Dedifferentiated amniotic fluid mesenchymal stem cell (primary cell): ENCODE measurements around the gene SOX6.
A peak's percentile ranks its signal among the peaks of the same experiment; 100 is the strongest.

ENCODE experiments used
- DNase-seq: peaks from one replicate; pipeline ENCODE4 v3.0.0-alpha.2; 2016; ENCODE audit errors: extremely low spot score

The SOX6 gene

GRCh38 chr11:16001044-16001568 lies 355.2 kb downstream of the SOX6 start:
- DNase-seq: no peak

- DNase-seq: peak; percentile 49
Measured at GRCh38 chr11:16000065-16000464, 356.3 kb downstream of the SOX6 start.

- no peak for DNase-seq
Measured at GRCh38 chr11:15993345-15993744, 363.0 kb downstream of the SOX6 start.

DNA sequence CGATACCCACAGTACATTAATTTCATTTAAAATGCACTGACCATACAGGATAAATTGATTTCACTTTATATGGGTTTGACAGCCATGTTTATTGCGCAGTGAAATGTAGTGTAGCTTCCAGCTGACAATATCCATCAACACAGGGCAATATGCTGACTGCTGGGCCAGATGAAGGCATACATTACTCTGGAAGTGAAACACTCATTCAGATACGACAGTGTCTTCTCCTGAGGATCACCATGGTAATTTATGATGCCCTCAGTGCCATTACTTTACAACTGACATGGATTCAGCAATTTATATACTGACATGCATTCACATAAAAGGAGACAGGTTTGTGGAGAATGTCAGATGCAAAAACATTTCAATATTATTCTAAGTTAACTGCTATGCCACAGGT lies 365.1 kb downstream of the SOX6 start:
- no peak for DNase-seq

DNA sequence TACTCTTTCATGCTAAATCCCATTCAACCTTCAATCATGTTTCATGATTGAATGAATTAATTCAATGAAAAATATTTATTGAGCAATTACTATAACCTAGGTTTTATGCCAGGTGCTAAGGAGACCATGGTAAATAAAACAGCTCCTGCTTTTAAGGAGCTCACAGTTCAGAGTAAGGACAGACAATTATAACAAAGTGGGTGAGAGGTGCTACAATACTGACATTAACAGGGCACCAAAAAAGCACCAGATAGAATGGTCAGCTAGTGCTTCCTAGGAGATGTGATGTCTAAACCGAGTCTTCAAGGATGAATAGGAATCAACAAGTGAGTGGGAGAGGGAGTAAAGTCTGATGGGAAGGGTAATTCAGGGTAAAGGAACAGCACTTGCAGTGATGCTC lies 366.7 kb downstream of the SOX6 start:
- DNase-seq: no peak

- no peak for DNase-seq
Measured at GRCh38 chr11:15988693-15989231, 367.6 kb downstream of the SOX6 start.

DNA sequence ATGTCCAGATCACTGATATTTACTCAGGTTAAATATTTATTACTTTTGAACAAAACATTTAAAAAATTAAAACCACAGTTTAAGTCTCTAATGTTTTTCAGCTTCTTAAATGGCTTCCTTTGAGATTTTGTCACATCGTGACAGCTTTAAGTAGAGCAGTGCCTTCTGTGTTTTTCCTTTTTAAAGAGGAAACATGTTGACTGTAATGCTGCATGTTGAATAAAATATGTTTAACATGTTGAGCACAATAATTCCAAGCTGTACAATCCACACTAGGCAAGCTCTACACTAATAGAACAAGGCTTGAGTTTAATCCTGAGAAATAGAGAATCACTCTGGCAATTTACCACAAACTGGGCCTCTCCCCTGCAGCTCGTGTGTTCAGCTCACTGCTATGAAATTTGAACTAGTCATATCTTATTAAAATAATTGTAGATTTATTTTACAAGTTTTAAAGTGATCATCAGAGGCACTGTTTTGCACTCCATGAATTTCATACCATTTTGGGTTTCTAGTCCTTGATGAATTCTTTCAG lies 368.3 kb downstream of the SOX6 start:
- DNase-seq: no peak

DNA sequence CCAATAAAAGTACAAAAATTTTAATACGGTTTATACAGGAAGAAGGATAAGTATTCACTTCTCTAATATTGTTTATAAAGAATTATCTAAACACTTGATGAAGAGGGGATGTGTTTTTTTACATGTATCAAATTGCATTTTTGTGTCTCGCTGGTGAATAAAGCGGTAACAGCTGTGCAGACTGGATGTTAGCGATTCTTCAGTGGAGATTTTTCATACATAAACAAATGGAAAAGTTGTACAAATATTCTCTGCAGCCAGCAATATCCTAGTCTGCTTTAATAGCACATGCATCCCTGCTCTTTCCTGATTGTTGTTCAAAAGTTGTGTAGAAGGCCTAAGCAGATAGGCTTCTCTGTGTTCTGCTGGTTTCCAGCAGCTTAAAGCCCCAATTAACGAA lies 369.3 kb downstream of the SOX6 start:
- DNase-seq: no peak

DNA sequence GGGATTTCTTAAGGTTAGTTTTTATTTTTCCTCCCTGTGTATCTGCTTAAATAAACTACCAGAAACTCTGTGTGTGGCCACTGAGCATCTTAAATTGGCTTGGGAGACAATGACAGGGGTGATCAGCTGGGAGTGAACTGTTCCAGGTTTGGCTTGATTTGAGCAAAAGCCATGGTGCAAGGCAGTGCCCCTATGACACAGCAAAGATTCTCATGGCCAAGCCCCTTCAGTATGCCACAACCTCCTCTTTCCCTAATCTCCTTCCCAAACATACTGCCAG lies 370.5 kb downstream of the SOX6 start:
- DNase-seq: no peak

DNA sequence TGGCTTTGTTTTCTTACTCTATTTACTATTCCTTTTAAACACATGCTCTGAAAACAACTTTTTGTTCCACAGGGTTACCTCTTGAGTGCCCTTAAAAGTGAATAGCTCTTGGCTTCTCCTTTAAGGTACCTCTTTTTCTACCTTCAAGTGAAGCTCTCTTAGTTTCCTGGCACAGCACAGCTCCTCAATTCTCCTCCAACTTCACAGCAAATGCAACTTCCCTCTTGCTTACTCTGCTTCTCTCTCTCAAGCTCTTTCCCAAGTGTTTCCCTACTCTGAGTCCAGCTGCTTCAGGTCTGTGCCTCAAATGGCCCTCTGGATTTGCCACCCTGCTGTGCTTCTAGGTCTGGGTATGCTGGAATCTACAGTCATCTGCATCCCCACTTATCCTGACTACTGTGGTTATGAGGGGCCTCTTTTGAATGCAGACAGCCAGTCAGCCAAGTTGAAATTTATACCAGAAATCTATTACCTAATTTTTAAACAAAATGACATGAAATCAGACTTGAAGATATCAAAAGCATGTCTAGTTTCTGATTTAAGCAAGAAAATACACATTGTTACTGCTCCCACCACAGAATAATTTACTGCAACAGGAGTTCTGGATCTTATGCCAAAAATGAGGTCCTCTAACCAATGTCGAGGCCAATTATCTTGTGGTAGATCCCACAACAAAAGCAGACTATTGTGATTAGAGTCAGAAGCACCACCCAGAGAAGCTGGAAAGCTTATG lies 371.1 kb downstream of the SOX6 start:
- DNase-seq: no peak

GRCh38 chr11:15981292-15981691 lies 375.1 kb downstream of the SOX6 start:
- no peak for DNase-seq

DNA sequence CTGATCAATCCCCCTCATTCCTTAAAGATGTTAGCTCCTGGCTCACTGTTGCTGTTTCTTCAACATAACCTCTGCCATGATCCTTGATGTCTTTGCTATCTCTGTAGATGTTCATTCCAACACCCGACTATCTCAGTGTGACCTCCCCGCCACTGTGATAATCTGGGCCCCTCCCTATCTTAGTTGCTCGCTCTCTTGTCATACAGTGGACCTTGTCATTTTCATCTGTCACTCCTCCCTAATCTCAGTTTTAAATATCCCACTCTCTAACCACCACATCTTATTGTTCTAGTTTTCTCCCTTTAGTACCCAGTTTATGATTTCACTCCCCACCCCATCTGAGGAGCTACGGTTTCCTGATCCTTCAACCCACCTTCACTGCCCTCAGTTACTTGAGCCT lies 379.2 kb downstream of the SOX6 start:
- no peak for DNase-seq

- no peak for DNase-seq
Measured at GRCh38 chr11:15976433-15977045, 379.8 kb downstream of the SOX6 start.

GRCh38 chr11:15975742-15976141 lies 380.6 kb downstream of the SOX6 start:
- DNase-seq: no peak

DNA sequence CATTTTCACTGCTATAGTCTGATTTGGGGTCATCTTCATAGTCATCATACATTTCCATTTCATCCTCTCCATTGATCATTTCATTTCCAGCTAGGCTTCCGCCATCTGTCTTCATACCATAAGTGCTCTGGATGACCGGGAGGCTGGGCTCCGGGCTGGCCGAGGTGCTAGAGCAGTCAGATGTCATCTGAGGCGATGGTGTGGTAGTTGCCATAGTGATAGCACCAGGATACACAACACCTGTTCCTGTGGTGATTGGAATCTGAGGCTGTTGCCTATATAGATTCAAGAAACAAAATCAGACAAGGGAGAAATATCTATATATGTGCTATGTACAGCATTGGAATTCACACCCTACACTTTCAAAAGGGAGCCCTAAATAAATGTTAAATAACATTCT lies 383.5 kb downstream of the SOX6 start:
- no peak for DNase-seq

- no peak for DNase-seq
Measured at GRCh38 chr11:15971215-15971546, 385.2 kb downstream of the SOX6 start.

DNA sequence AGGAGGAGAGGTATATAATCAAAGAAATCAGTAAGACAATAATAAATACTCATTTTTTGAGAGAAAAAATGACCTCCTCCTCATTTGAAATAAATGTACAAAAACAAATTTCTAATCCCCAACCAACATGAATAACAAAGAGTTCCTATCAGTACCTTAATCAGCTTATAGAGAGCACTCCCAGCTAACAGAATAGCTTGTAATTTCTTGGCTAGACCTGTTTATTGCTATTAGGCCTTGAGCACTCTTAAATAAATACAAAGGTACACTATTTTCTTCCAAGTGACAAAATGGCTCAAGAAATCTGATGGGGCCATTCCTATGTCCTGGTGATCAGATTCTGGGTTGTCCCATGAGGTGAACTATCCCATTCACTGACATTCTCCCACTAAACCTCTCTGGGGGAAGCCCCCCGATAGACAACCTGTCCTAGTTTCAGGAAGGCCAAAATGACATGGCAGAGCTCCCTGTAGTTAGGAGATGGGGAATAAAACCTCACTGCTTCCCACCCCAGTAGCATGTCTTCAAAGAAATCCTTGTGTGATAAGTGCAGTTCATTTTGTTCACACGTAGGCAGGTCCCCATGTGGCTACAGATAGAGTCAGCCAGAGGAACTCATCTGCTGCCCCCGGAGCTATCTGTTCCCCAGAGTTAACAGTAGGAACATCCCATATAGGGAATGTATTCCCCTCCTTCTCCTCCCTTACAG lies 385.7 kb downstream of the SOX6 start:
- no peak for DNase-seq

DNA sequence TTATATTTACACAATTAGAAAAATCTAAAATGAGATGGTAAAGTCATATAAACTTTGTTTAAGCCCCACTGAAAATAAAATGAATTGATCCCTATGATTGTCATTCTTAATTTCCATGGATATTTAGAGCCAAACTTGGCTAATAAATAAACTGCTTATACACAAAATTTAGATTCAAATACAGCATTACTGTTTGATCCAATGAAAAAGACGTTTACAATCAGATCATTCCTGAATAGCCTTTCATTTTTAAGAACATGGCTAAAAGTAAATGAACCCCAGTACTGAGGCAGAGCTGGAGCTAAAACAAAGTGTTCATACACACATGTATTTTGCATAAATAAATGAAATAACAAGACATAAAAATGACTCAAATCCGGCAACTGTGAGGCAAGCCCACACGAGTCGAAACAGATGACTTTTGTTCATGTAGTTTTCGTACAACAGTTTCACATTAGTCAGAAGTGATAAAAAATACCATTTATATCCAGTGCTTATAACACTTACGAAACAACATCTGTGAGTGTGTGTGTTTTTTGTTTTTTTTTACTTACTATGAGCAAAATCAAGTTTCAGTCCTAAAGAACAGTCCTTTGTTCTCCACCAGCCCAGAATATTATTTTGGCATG lies 386.5 kb downstream of the SOX6 start:
- no peak for DNase-seq

DNA sequence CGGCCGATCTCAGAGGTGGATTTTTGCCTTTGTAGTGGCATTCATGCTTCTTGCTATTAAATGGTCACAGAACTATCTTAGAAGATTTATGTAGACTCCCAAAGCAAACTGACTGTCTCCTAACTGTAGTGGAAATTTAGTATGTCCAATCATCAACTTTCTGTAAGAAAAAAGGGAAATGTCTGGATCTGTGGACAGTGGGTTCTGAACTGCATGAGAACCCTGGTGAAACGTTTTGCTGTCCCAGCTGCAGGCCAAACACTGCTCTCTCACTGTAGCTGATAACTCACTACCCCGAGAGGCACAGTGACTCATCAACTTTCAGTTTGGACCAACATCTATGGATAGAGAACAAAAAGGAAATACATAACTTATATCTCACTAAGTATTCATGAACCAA lies 387.1 kb downstream of the SOX6 start:
- DNase-seq: peak; percentile 80

GRCh38 chr11:15968461-15969130 lies 387.8 kb downstream of the SOX6 start:
- DNase-seq: no peak

DNA sequence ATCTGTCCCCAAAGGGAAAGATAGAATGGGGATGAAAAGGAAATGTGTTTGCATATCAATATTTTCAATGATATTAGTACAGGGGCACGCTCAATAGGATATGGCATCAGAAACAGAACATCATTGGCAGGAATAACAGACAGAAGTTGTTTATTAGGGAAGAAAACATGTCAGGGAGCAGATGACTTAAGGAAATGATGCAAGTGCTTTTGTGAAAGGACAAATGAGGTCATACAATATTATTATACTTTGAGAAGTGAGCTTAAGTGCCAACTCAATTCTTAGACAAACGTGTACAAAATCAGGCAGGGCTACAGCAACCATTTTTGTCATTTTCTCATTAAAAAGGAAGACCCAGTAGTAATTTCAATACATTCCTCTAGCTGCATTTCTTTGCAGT lies 388.4 kb downstream of the SOX6 start:
- DNase-seq: peak; percentile 62

DNA sequence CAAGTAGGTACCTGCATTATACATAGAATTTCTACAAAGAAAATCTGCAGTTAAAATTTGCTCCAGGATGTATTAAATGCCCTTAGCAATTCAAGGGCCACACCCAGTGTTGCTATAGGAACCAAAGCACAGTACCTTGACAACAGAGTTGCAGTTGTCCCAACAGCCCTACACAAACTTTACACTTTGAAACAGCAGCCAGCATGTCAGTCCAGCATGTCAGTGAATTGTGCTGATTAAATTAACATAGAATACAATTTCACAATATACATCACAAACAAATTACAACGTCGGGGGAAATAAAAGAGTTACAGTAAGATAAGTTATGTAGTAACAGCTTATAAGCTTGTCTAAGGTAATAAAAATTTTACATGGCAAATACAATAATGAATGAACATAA lies 389.2 kb downstream of the SOX6 start:
- peak; percentile 26 for DNase-seq
